Upper lobe of left lung (tissue), 4 donors: ENCODE data around the gene OR51F2.

Source experiments
- POLR2A ChIP-seq, 4 donors: fragments of 450-650 bp; IDR thresholded peaks; one replicate each; pipeline ENCODE4 v1.5.1; 2016 to 2017; ENCODE audit warnings: antibody characterized with exemption in 4 of 4, mild to moderate bottlenecking in 2 of 4
- POLR2AphosphoS5 ChIP-seq, 2 donors: sonication (generic); formaldehyde crosslinking; IDR thresholded peaks; one replicate each; pipeline ENCODE4 v1.5.1; 2017; ENCODE audit warnings: antibody characterized with exemption in 2 of 2

DNA sequence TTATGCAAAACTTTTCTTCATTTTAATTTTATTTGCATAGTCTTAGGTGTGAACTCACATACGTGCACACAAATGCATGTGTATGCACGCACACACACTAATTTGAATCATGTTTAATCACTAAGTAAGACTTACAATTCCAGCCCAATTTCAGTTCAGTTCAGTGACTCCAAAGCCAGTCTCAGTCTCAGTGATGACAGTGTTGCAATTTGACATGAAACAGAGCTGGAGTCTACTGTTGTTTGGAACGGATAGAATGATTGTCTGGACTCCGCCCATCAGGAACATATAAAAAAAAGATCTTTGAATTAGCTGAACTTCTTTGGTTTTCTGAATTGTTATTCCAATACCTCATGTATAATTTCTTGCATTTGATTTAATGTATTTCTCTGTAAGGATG, 42.8 kb downstream of the OR51F2 start:
- TF ChIP-seq POLR2A (IDR thresholded peaks at IDR 0.05) (no peak), POLR2AphosphoS5 (IDR thresholded peaks at IDR 0.05) (no peak)
